ENCODE data around the gene ZNF221. TPM values are rescaled to one million over a fixed set of nuclear protein-coding genes. Genes with fewer than 3 reads are reported as not detected.

Gene ZNF221
- total RNA-seq, 4 donors from 2014 or later, result 2.5 to 4.3 (median 3.6) TPM

DNA sequence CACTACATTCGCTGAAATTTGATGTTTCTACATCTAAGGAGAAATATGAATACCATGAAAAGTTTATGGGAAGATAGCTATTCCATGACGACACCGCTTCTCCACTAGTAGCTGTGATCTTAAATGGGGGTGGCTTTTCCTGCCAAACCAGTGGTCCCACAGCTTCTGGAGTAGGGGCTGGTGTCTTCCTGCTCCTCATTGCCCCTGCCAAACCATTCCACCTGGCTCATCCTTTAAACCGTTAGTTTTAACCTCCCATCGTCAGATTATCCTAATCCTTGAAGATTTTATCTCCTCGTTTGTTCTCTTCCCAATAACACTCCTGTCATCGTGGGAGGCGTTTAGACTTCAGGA is 51.2 kb downstream of the ZNF221 start:
- no peak for DNase-seq (ENCODE audit: low spot score in 2 of 2)
- 6 to 12% methylated on average over 8 of the region's 8 CpGs for WGBS, 2 donors
- TF ChIP-seq, protein P1, sequence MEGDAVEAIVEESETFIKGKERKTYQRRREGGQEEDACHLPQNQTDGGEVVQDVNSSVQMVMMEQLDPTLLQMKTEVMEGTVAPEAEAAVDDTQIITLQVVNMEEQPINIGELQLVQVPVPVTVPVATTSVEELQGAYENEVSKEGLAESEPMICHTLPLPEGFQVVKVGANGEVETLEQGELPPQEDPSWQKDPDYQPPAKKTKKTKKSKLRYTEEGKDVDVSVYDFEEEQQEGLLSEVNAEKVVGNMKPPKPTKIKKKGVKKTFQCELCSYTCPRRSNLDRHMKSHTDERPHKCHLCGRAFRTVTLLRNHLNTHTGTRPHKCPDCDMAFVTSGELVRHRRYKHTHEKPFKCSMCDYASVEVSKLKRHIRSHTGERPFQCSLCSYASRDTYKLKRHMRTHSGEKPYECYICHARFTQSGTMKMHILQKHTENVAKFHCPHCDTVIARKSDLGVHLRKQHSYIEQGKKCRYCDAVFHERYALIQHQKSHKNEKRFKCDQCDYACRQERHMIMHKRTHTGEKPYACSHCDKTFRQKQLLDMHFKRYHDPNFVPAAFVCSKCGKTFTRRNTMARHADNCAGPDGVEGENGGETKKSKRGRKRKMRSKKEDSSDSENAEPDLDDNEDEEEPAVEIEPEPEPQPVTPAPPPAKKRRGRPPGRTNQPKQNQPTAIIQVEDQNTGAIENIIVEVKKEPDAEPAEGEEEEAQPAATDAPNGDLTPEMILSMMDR (IDR thresholded peaks at IDR 0.05), result no peak
- no peak for TF ChIP-seq POLR2A (IDR thresholded peaks at IDR 0.05)
- H3K4me3 ChIP-seq (ENCODE audit: low read depth, poor library complexity, severe bottlenecking), result peak overlapping the region; percentile 64
- intact Hi-C loops (cut with DNase I; ENCODE audit: low total_unique reads), result no loop called here

DNA sequence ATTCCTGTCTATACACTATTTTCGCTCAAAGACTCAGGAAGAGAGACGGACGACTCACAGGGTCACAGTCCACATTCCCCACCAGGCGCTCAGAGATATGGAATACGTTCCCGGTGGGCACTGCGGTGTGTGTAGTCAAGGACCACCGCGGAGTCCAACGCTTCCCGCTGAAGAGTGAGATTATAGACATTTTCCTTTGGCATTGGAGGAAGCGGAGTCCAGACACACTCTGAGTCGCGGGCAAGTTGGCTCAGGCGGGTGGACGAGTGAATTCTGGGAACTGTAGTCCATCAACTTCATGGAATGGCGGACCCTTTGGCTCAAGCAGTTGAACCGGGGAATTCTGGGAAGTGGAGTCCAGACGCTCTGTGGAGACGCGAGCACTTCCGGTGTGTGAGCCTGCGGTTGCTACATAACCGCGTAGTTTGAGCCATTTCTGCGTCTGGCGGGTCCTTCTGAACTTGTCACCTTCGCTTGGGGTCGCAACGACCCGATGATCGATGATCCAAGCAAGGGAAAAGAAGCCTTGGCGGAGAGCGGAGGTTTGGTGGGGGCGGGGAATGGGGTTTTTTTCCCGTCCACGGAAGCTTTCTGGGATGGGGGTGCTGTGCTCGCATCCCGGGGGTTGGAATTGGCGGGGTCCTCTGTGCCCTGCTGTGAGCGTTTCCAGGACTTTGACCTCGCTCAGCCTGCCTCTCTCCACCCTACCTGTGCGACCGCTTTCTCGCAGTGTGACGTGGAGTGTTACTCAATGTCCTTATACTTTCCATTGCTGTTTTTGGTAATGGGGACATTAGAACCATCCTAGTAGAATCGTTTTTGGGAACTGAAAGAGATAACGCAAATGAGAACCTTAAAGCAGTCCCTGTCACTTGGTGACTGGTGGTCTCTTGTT is 51.8 kb downstream of the ZNF221 start, which contains the start of gene ZNF230:
TSS of gene ZNF230 (plus strand) at position 392 of the 895 bp plus-strand sequence. CDS start 4,122 bp downstream, outside the sequence.
- WGBS, 2 donors, result 0 to 1% methylated on average over 46 to 48 of the region's 48 CpGs
- DNase-seq (ENCODE audit: low spot score in 2 of 2), result peak; percentile 94 to 98
- TF ChIP-seq, protein P1 (IDR thresholded peaks at IDR 0.05), result no peak
- no peak for TF ChIP-seq POLR2A (IDR thresholded peaks at IDR 0.05)
- intact Hi-C loops (cut with DNase I; ENCODE audit: low total_unique reads), result no loop called here
- H3K4me3 ChIP-seq (ENCODE audit: low read depth, poor library complexity, severe bottlenecking), result peak within 1 kb of the TSS; percentile 64

DNA sequence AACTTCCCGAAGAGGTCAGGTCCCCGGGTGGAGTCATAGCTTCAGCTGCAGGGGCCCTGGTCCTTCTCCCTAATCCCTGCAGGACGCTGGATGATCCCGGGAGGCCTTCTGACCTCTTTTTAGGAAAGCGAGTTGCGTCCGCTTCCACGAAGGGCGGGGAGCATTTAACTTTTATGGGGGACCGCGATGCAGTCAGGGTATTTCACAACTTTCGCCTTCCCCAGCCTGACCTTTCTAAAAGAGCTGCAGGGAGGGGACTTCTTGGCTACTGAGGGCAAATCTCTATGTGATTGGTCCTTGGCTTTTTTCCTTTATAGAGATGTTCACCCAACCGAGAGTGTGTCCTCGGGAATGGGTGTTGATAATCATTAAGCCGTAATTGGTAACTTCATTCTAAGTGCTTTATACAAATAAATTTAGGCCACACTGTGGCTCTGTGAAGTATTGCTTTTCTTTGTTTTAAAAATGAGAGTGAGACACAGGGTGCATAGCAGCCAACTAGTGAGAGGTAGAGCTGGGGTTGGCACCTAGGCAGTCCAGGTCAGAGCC is 52.5 kb downstream of the ZNF221 start:
- intact Hi-C loops (cut with DNase I; ENCODE audit: low total_unique reads), result no loop called here
- TF ChIP-seq, protein P1 (IDR thresholded peaks at IDR 0.05), result no peak
- no peak for TF ChIP-seq POLR2A (IDR thresholded peaks at IDR 0.05)
- WGBS, 2 donors, result 2% methylated on average over 15 of the region's 15 CpGs
- peak in 1 of 2 donors; percentile 82 for DNase-seq (ENCODE audit: low spot score in 2 of 2)
- peak overlapping the region; percentile 64 for H3K4me3 ChIP-seq (ENCODE audit: low read depth, poor library complexity, severe bottlenecking)

DNA sequence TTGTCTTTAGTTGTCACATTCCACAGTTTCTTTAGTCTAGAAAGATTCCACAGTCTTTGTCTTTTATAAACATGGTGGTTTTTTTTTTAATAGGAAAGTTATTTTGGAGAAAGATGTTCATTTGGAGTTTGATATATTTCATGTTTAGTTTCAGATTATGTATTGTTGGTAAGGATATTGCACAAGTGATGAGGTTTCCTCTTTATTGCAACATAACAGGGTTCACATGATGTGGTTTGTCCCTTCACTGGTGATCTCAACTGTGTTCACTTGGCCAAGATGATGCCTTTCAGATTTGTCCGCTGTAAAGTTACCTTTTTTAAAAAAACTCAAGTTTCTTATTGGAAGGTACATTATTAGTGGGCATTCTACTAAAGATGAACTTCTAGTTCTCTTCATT is 54.9 kb downstream of the ZNF221 start:
- intact Hi-C loops (cut with DNase I; ENCODE audit: low total_unique reads), result no loop called here
- WGBS, 2 donors, result 92 to 94% methylated on average over 1 of the region's 1 CpG
- TF ChIP-seq POLR2A (IDR thresholded peaks at IDR 0.05), result no peak
- TF ChIP-seq, protein P1 (IDR thresholded peaks at IDR 0.05), result no peak
- DNase-seq (ENCODE audit: low spot score in 2 of 2), result no peak
- H3K4me3 ChIP-seq (ENCODE audit: low read depth, poor library complexity, severe bottlenecking), result no peak overlapping the region

DNA sequence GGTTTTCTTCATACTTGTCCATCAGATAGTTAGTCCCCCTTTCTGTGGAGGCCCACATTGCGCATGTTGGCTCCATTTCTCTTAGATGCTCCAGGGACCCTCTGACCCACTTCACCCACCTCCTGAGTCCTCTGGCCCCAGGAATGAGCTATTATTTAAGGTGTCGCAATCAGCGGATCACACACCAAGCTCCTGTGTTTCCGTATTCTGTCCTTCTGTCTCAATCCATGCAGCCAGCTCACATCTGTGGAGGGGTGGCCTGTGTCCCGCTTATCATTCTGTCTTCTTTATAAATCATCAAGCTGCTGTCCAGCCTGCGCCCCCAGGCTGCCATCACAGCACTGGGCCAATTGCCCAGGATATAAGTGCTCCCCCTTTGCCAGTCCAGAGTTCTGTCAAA is 56.4 kb downstream of the ZNF221 start:
- TF ChIP-seq POLR2A (IDR thresholded peaks at IDR 0.05), result no peak
- TF ChIP-seq, protein P1 (IDR thresholded peaks at IDR 0.05), result no peak
- DNase-seq (ENCODE audit: low spot score in 2 of 2), result no peak
- intact Hi-C loops (cut with DNase I; ENCODE audit: low total_unique reads), result no loop called here
- 97 to 100% methylated on average over 6 of the region's 6 CpGs for WGBS, 2 donors
- H3K4me3 ChIP-seq (ENCODE audit: low read depth, poor library complexity, severe bottlenecking), result no peak overlapping the region
